Smooth muscle cell (in vitro differentiated cells): ENCODE measurements around the gene ACOX3. TPM values are rescaled to one million over a fixed set of nuclear protein-coding genes. Genes with fewer than 3 reads are reported as not detected.

Experiments
- DNase-seq: peaks from one replicate; lab custom pipeline; 2025; ENCODE audit not compliant: unreplicated experiment; lab: John Stamatoyannopoulos, UW
- H2AFZ ChIP-seq: fragments of 200-600 bp; sonication (generic); 2 replicates; pipeline ENCODE4 v1.6.0; 2016; ENCODE audit warnings: antibody characterized with exemption, low read depth, mild to moderate bottlenecking
- H3F3A ChIP-seq: fragments of 200-600 bp; sonication (generic); 2 replicates; pipeline ENCODE4 v1.6.0; 2017; ENCODE audit warnings: antibody characterized with exemption, low read depth
- H3K27ac ChIP-seq: fragments of 200-600 bp; sonication (generic); 2 replicates; pipeline ENCODE4 v1.5.1; 2016; ENCODE audit warnings: low read depth, mild to moderate bottlenecking
- H3K27me3 ChIP-seq: fragments of 200-600 bp; sonication (generic); 2 replicates; pipeline ENCODE4 v1.6.1; 2016; ENCODE audit warnings: low read depth, mild to moderate bottlenecking
- H3K36me3 ChIP-seq: fragments of 200-600 bp; sonication (generic); 2 replicates; pipeline ENCODE4 v1.5.1; 2016; ENCODE audit warnings: low read depth
- H3K4me1 ChIP-seq: fragments of 200-600 bp; sonication (generic); 2 replicates; pipeline ENCODE4 v1.5.1; 2016; ENCODE audit warnings: low read depth
- H3K4me2 ChIP-seq: fragments of 200-600 bp; sonication (generic); 2 replicates; pipeline ENCODE4 v1.6.0; 2016; ENCODE audit warnings: mild to moderate bottlenecking
- H3K4me3 ChIP-seq: fragments of 200-600 bp; sonication (generic); 2 replicates; pipeline ENCODE4 v1.5.1; 2016; ENCODE audit warnings: mild to moderate bottlenecking
- H3K79me2 ChIP-seq: fragments of 200-600 bp; sonication (generic); 2 replicates; pipeline ENCODE4 v1.6.0; 2016; ENCODE audit warnings: low read depth, mild to moderate bottlenecking
- H3K9ac ChIP-seq: fragments of 200-600 bp; sonication (generic); 2 replicates; pipeline ENCODE4 v1.6.0; 2016; ENCODE audit warnings: low read depth
- H3K9me3 ChIP-seq: fragments of 200-600 bp; sonication (generic); replicated peaks from 2 replicates; pipeline ENCODE4 v1.5.1; 2016; ENCODE audit warnings: low read depth
- H4K20me1 ChIP-seq: fragments of 200-600 bp; sonication (generic); 2 replicates; pipeline ENCODE4 v1.6.0; 2016; ENCODE audit warnings: low read depth
- WGBS: methylation state at CpG from one replicate; pipeline ENCODE4 v1.1.7; 2016; ENCODE audit warnings: low lambda C conversion rate; 5-methylcytosine and 5-hydroxymethylcytosine counted together
- polyA plus RNA-seq: library from polyadenylated mRNA; unstranded; fragments of >200 nt; fragmentation: Nextera tagmentation; extraction: Ambion mirVana; gene quantifications from 2 replicates; pipeline ENCODE4 v1.2.1, GENCODE V29; 2016
- total RNA-seq: library from RNA; depleted of rRNA; stranded (reverse); fragments of >200 nt; gene quantifications from 2 replicates; pipeline ENCODE4 v1.2.3, GENCODE V29; 2014
- TF ChIP-seq, protein P1 (sequence below): fragments of 200-600 bp; sonication (generic); IDR thresholded peaks from 2 replicates; pipeline ENCODE4 v1.5.1; 2017; ENCODE audit warnings: borderline replicate concordance, mild to moderate bottlenecking, antibody characterized with exemption; ENCODE audit not compliant: insufficient read depth, poor library complexity, severe bottlenecking

Gene ACOX3
- total and polyA plus RNA-seq, 2 experiments from 2014 or later: 25.0 to 27.9 TPM

DNA sequence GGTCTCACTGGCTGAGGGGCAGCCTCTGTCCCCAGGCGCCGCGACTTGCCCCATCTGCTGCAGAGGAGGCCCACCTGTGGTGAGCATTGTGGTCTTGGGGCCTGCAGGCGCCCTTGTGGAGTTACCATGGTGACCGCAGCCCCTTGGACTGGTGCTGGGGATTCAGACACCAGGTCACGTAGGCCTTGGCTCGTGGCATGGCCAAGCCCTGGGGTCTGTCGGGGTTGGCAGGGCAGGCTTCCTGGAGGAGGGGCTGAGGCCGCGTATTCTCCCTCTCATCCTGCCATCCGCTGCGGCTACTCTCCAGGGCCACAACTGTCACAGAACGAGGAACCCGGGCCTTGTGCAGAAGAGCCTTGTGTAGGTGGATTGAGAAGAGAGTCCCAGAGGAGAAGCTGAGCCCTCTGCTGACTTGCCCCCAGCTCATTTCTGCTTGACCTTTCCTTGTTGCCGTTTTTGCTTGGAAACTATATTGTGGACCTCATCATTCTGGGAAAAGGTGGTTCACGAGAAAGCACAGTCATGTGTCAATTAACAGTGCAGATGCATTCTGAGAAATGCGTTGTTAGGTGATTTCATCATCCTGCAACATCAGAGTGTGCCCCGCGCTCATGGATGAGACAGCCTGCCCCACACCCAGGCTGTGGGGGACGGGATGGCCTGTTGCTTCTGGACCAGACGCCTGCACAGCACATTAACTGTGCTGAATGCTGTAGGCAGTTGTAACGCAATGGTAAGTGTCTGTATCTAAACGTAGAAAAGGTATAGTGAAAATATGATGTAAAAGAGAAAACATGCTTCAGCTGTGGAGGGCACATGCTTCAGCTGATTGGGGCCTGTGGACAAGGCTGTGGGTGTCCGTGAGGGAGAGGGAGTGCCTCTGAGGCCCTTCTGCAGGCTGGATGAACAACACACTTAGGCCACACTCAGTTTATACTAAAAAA, 38.5 kb upstream of the ACOX3 start:
- no peak overlapping the region for H3K9ac ChIP-seq
- no peak overlapping the region for H3K4me3 ChIP-seq
- H3K36me3 ChIP-seq: no peaks in the 10 kb centered on the region
- no peak overlapping the region for H2AFZ ChIP-seq
- DNase-seq: no peak
- no peak overlapping the region for H3K27ac ChIP-seq
- no peaks in the 10 kb centered on the region for H3K79me2 ChIP-seq
- TF ChIP-seq, protein P1, sequence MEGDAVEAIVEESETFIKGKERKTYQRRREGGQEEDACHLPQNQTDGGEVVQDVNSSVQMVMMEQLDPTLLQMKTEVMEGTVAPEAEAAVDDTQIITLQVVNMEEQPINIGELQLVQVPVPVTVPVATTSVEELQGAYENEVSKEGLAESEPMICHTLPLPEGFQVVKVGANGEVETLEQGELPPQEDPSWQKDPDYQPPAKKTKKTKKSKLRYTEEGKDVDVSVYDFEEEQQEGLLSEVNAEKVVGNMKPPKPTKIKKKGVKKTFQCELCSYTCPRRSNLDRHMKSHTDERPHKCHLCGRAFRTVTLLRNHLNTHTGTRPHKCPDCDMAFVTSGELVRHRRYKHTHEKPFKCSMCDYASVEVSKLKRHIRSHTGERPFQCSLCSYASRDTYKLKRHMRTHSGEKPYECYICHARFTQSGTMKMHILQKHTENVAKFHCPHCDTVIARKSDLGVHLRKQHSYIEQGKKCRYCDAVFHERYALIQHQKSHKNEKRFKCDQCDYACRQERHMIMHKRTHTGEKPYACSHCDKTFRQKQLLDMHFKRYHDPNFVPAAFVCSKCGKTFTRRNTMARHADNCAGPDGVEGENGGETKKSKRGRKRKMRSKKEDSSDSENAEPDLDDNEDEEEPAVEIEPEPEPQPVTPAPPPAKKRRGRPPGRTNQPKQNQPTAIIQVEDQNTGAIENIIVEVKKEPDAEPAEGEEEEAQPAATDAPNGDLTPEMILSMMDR: no peak
- 82% methylated on average over 24 of the region's 24 CpGs for WGBS
- no peaks in the 10 kb centered on the region for H4K20me1 ChIP-seq
- no peaks in the 10 kb centered on the region for H3K9me3 ChIP-seq
- no peaks in the 10 kb centered on the region for H3F3A ChIP-seq
- no peak overlapping the region for H3K4me2 ChIP-seq
- no peaks in the 10 kb centered on the region for H3K4me1 ChIP-seq
- no peaks in the 10 kb centered on the region for H3K27me3 ChIP-seq

- Histone ChIP-seq H3K9ac (no peak overlapping the region), H3K4me3 (no peak overlapping the region), H3K4me1 (no peaks in the 10 kb centered on the region), H3K4me2 (no peak overlapping the region), H4K20me1 (peaks cover under 1% of the 10 kb centered on the region), H3K27me3 (no peaks in the 10 kb centered on the region), H3K9me3 (no peaks in the 10 kb centered on the region), H2AFZ (no peak overlapping the region), H3K27ac (no peak overlapping the region), H3K36me3 (no peaks in the 10 kb centered on the region), H3K79me2 (no peaks in the 10 kb centered on the region), H3F3A (no peaks in the 10 kb centered on the region)
- TF ChIP-seq, protein P1: no peak
- WGBS: 96% methylated on average over 9 of the region's 9 CpGs
- no peak for DNase-seq
Measured at GRCh38 chr4:8478371-8478770, 37.8 kb upstream of the ACOX3 start.

GRCh38 chr4:8477676-8478075, 37.2 kb upstream of the ACOX3 start:
- TF ChIP-seq, protein P1: no peak
- 97% methylated on average over 8 of the region's 8 CpGs for WGBS
- H3K4me1 ChIP-seq: no peaks in the 10 kb centered on the region
- no peaks in the 10 kb centered on the region for H3F3A ChIP-seq
- H4K20me1 ChIP-seq: peaks cover 3% of the 10 kb centered on the region
- H2AFZ ChIP-seq: no peak overlapping the region
- H3K79me2 ChIP-seq: no peaks in the 10 kb centered on the region
- no peaks in the 10 kb centered on the region for H3K36me3 ChIP-seq
- DNase-seq: no peak
- H3K4me3 ChIP-seq: no peak overlapping the region
- H3K4me2 ChIP-seq: no peak overlapping the region
- no peaks in the 10 kb centered on the region for H3K27me3 ChIP-seq
- H3K9me3 ChIP-seq: no peaks in the 10 kb centered on the region
- H3K27ac ChIP-seq: no peak overlapping the region
- H3K9ac ChIP-seq: no peak overlapping the region
